ENCODE results near the gene SLC7A5. TPM values are rescaled to one million over a fixed set of nuclear protein-coding genes. Genes with fewer than 3 reads are reported as not detected.
"Not testable (repeated sequence)": the region's sequence is repeated elsewhere in the genome, so short reads cannot be mapped to it uniquely, and the experiment has no call there.

SLC7A5 gene
- total RNA-seq, 3 donors from 2014 or later: 814 to 984 (median 886) TPM

- not testable (repeated sequence) for DNase-seq; H3K36me3 Mint-ChIP-seq (ENCODE audit: insufficient read depth); ATAC-seq; H3K9me3 Mint-ChIP-seq; H3K27me3 Mint-ChIP-seq (ENCODE audit: low read depth)
- Mint-ChIP-seq H3K4me1 (ENCODE audit: low read depth) (peaks cover 43% of the 10 kb centered on the region), H3K4me3 (peak overlapping the region; percentile 64)
These were observed 27.7 kb upstream of the SLC7A5 start for GRCh38 chr16:87896924-87897520.

- DNase-seq; H3K9me3 Mint-ChIP-seq; H3K36me3 Mint-ChIP-seq (ENCODE audit: insufficient read depth); H3K27me3 Mint-ChIP-seq (ENCODE audit: low read depth): not testable (repeated sequence)
- peak in 1 of 2 donors; percentile 5 for ATAC-seq
- H3K4me3 Mint-ChIP-seq: peak overlapping the region; percentile 71
- peaks cover 43% of the 10 kb centered on the region for H3K4me1 Mint-ChIP-seq (ENCODE audit: low read depth)
These were observed 27.0 kb upstream of the SLC7A5 start for GRCh38 chr16:87896176-87896890.

GRCh38 chr16:87895641-87896141, 26.4 kb upstream of the SLC7A5 start:
- no peaks in the 10 kb centered on the region for H3K36me3 Mint-ChIP-seq (ENCODE audit: insufficient read depth)
- no peaks in the 10 kb centered on the region for H3K9me3 Mint-ChIP-seq
- H3K4me1 Mint-ChIP-seq (ENCODE audit: low read depth): peaks cover 43% of the 10 kb centered on the region
- no peaks in the 10 kb centered on the region for H3K27me3 Mint-ChIP-seq (ENCODE audit: low read depth)
- H3K4me3 Mint-ChIP-seq: peak overlapping the region; percentile 71
- ATAC-seq (peak; percentile 94 to 96), DNase-seq (peak; percentile 78)

- H3K4me1 Mint-ChIP-seq (ENCODE audit: low read depth): peaks cover 43% of the 10 kb centered on the region
- not testable (repeated sequence) for DNase-seq; H3K27me3 Mint-ChIP-seq (ENCODE audit: low read depth)
These were observed 24.7 kb upstream of the SLC7A5 start for GRCh38 chr16:87894005-87894404.

GRCh38 chr16:87891764-87892163, 22.5 kb upstream of the SLC7A5 start:
- no peak for DNase-seq
- H3K27me3 Mint-ChIP-seq (ENCODE audit: low read depth): no peaks in the 10 kb centered on the region
- H3K36me3 Mint-ChIP-seq (ENCODE audit: insufficient read depth): no peaks in the 10 kb centered on the region
- no peak for ATAC-seq
- H3K9me3 Mint-ChIP-seq: no peaks in the 10 kb centered on the region
- H3K4me3 Mint-ChIP-seq: no peak overlapping the region
- peaks cover 26% of the 10 kb centered on the region for H3K4me1 Mint-ChIP-seq (ENCODE audit: low read depth)

More at GRCh38 chr16:87894005-87894404, 24.7 kb upstream of the SLC7A5 start:
- not testable (repeated sequence) for ATAC-seq; H3K9me3 Mint-ChIP-seq; H3K4me3 Mint-ChIP-seq; H3K36me3 Mint-ChIP-seq (ENCODE audit: insufficient read depth)

GRCh38 chr16:87889762-87890161, 20.5 kb upstream of the SLC7A5 start:
- not testable (repeated sequence) for H3K36me3 Mint-ChIP-seq (ENCODE audit: insufficient read depth); ATAC-seq; H3K9me3 Mint-ChIP-seq; H3K4me1 Mint-ChIP-seq (ENCODE audit: low read depth); H3K27me3 Mint-ChIP-seq (ENCODE audit: low read depth); H3K4me3 Mint-ChIP-seq
- DNase-seq: peak; percentile 44

GRCh38 chr16:87888346-87888745, 19.0 kb upstream of the SLC7A5 start:
- ATAC-seq; DNase-seq; H3K9me3 Mint-ChIP-seq; H3K27me3 Mint-ChIP-seq (ENCODE audit: low read depth); H3K4me1 Mint-ChIP-seq (ENCODE audit: low read depth); H3K36me3 Mint-ChIP-seq (ENCODE audit: insufficient read depth); H3K4me3 Mint-ChIP-seq: not testable (repeated sequence)

GRCh38 chr16:87887931-87888330, 18.6 kb upstream of the SLC7A5 start:
- H3K36me3 Mint-ChIP-seq (ENCODE audit: insufficient read depth); H3K4me1 Mint-ChIP-seq (ENCODE audit: low read depth); DNase-seq; ATAC-seq; H3K27me3 Mint-ChIP-seq (ENCODE audit: low read depth); H3K9me3 Mint-ChIP-seq; H3K4me3 Mint-ChIP-seq: not testable (repeated sequence)

- H3K27me3 Mint-ChIP-seq (ENCODE audit: low read depth); H3K4me3 Mint-ChIP-seq; DNase-seq; H3K4me1 Mint-ChIP-seq (ENCODE audit: low read depth); H3K9me3 Mint-ChIP-seq; ATAC-seq; H3K36me3 Mint-ChIP-seq (ENCODE audit: insufficient read depth): not testable (repeated sequence)
These were observed 16.2 kb upstream of the SLC7A5 start for GRCh38 chr16:87885371-87885967.

GRCh38 chr16:87882436-87883019, 13.2 kb upstream of the SLC7A5 start:
- H3K36me3 Mint-ChIP-seq (ENCODE audit: insufficient read depth): no peaks in the 10 kb centered on the region
- H3K27me3 Mint-ChIP-seq (ENCODE audit: low read depth): peaks cover 5% of the 10 kb centered on the region
- DNase-seq (no peak), ATAC-seq (no peak)
- no peak overlapping the region for H3K4me3 Mint-ChIP-seq
- peaks cover 7% of the 10 kb centered on the region for H3K4me1 Mint-ChIP-seq (ENCODE audit: low read depth)
- no peaks in the 10 kb centered on the region for H3K9me3 Mint-ChIP-seq

GRCh38 chr16:87881324-87882200, 12.3 kb upstream of the SLC7A5 start:
- H3K4me3 Mint-ChIP-seq: no peak overlapping the region
- no peaks in the 10 kb centered on the region for H3K36me3 Mint-ChIP-seq (ENCODE audit: insufficient read depth)
- peaks cover 8% of the 10 kb centered on the region for H3K4me1 Mint-ChIP-seq (ENCODE audit: low read depth)
- DNase-seq (no peak), ATAC-seq (no peak)
- peaks cover 5% of the 10 kb centered on the region for H3K27me3 Mint-ChIP-seq (ENCODE audit: low read depth)
- H3K9me3 Mint-ChIP-seq: no peaks in the 10 kb centered on the region

- ATAC-seq: no peak
- H3K36me3 Mint-ChIP-seq (ENCODE audit: insufficient read depth): no peaks in the 10 kb centered on the region
These were observed 10.9 kb upstream of the SLC7A5 start for GRCh38 chr16:87880117-87880696.

GRCh38 chr16:87879411-87880013, 10.2 kb upstream of the SLC7A5 start:
- H3K9me3 Mint-ChIP-seq; H3K36me3 Mint-ChIP-seq (ENCODE audit: insufficient read depth); H3K27me3 Mint-ChIP-seq (ENCODE audit: low read depth); H3K4me3 Mint-ChIP-seq; ATAC-seq; DNase-seq: not testable (repeated sequence)
- H3K4me1 Mint-ChIP-seq (ENCODE audit: low read depth): peaks cover 26% of the 10 kb centered on the region

More at GRCh38 chr16:87880117-87880696, 10.9 kb upstream of the SLC7A5 start:
- Mint-ChIP-seq H3K9me3 (no peaks in the 10 kb centered on the region), H3K4me3 (no peak overlapping the region), H3K27me3 (ENCODE audit: low read depth) (peaks cover 5% of the 10 kb centered on the region), H3K4me1 (ENCODE audit: low read depth) (peaks cover 20% of the 10 kb centered on the region)
- DNase-seq: no peak

Measured in activated T-cell treated with anti-CD3 and anti-CD28 coated beads, Interleukin-2, amount 50 U/mL, for 4 hours (primary cell).